Mucosa of descending colon (tissue), 3 donors: ENCODE measurements around the gene IRX3. TPM values are rescaled to one million over a fixed set of nuclear protein-coding genes. Genes with fewer than 3 reads are reported as not detected.
A peak's percentile ranks its signal among the peaks of the same experiment; 100 is the strongest.

Source experiments
- ATAC-seq: fragments of 200-7000 bp; cut with Tn5 transposase; one replicate; pipeline ENCODE4 v1.9.1; 2020; ENCODE audit warnings: mild to moderate bottlenecking, moderate library complexity
- DNase-seq, 3 donors: peaks; one replicate each; pipeline ENCODE4 v3.0.0-alpha.2; 2020
- H3K36me3 ChIP-seq: fragments of 200-600 bp; one replicate; pipeline ENCODE4 v1.8.0; 2021; ENCODE audit warnings: low read depth, mild to moderate bottlenecking
- H3K4me1 ChIP-seq: fragments of 200-600 bp; one replicate; pipeline ENCODE4 v1.8.0; 2021; ENCODE audit warnings: low read depth, mild to moderate bottlenecking
- H3K4me3 ChIP-seq: fragments of 200-600 bp; one replicate; pipeline ENCODE4 v1.8.0; 2021; ENCODE audit warnings: mild to moderate bottlenecking
- H3K9me3 ChIP-seq: fragments of 200-600 bp; one replicate; pipeline ENCODE4 v1.8.0; 2021; ENCODE audit warnings: mild to moderate bottlenecking
- CTCF ChIP-seq: fragments of 200-600 bp; IDR thresholded peaks from one replicate; pipeline ENCODE4 v1.8.0; 2022; ENCODE audit warnings: antibody characterized with exemption, mild to moderate bottlenecking
- intact Hi-C, 2 donors: fragments of 100-400 bp; cut with DNase I in 1 of 2; cut with micrococcal nuclease in 1 of 2; formaldehyde crosslinking; loops; one replicate each; pipeline versions ENCODE4 v1.11.0 to v1.11.1; 2022; cut with DNase I, micrococcal nuclease
- total RNA-seq, 3 donors: library from RNA; stranded (reverse); fragmentation: NEBNext Ultra II Directional in 2 of 3; extraction: Animal tissue kit (Norgen Biotek cat#: 25700) in 2 of 3; gene quantifications; one replicate each; pipeline versions ENCODE4 v1.2.1 to v1.2.4, GENCODE V29; 2021 to 2023
- donor health status: DM: no; HTN: no; CAD: no; lungs with moderate emphysema.
- donor health status: DM: no; HTN: no; CAD: no.
- donor health status: DM: no; HTN: yes; CAD: no.

IRX3 gene
- total RNA-seq, 3 donors from 2014 or later, result 0.44 TPM; not detected in 2

- Histone ChIP-seq H3K36me3 (no peaks in the 10 kb centered on the region), H3K9me3 (no peaks in the 10 kb centered on the region), H3K4me3 (no peak overlapping the region), H3K4me1 (peaks cover 15% of the 10 kb centered on the region)
- intact Hi-C loops, result no loop called here
- TF ChIP-seq CTCF, result no peak
- ATAC-seq (peak; percentile 38), DNase-seq (no peak)
Observed at GRCh38 chr16:54277845-54278703, 8.5 kb downstream of the IRX3 start.

- Histone ChIP-seq H3K4me3 (no peak overlapping the region), H3K9me3 (no peaks in the 10 kb centered on the region), H3K36me3 (no peaks in the 10 kb centered on the region), H3K4me1 (no peaks in the 10 kb centered on the region)
- intact Hi-C loops, result no loop called here
- ATAC-seq, result no peak
- DNase-seq, result no peak
- no peak for TF ChIP-seq CTCF
Observed at GRCh38 chr16:54275956-54276355, 10.6 kb downstream of the IRX3 start.

- ATAC-seq, result no peak
- no peak overlapping the region for H3K4me3 ChIP-seq
- no peaks in the 10 kb centered on the region for H3K36me3 ChIP-seq
- H3K4me1 ChIP-seq, result no peaks in the 10 kb centered on the region
- no peaks in the 10 kb centered on the region for H3K9me3 ChIP-seq
- DNase-seq, result no peak
- TF ChIP-seq CTCF, result no peak
- intact Hi-C loops, result no loop called here
Observed at GRCh38 chr16:54273566-54273965, 13.0 kb downstream of the IRX3 start.

- no peak for ATAC-seq
- H3K4me3 ChIP-seq, result no peak overlapping the region
- TF ChIP-seq CTCF, result no peak
- no peaks in the 10 kb centered on the region for H3K36me3 ChIP-seq
- H3K4me1 ChIP-seq, result no peaks in the 10 kb centered on the region
- intact Hi-C loops, result no loop called here
- no peak for DNase-seq
- H3K9me3 ChIP-seq, result no peaks in the 10 kb centered on the region
Observed at GRCh38 chr16:54270711-54271110, 15.9 kb downstream of the IRX3 start.

GRCh38 chr16:54269461-54269860 lies 17.1 kb downstream of the IRX3 start:
- Histone ChIP-seq H3K36me3 (no peaks in the 10 kb centered on the region), H3K4me1 (no peaks in the 10 kb centered on the region), H3K4me3 (no peak overlapping the region), H3K9me3 (no peaks in the 10 kb centered on the region)
- DNase-seq (no peak), ATAC-seq (no peak)
- TF ChIP-seq CTCF, result no peak
- intact Hi-C loops, result no loop called here
